Immature natural killer cell (primary cell): ENCODE measurements around the gene ZNF280A. TPM values are rescaled to one million over a fixed set of nuclear protein-coding genes. Genes with fewer than 3 reads are reported as not detected.

Experiments
- DNase-seq, 3 donors: peaks; one replicate each; pipeline ENCODE4 v3.0.0; 2022; ENCODE audit warnings: mixed read lengths in 1 of 3
- H3K27ac Mint-ChIP-seq, 6 donors: one replicate each; pipeline ENCODE4 v1.8.0; 2020; ENCODE audit warnings: mixed read lengths in 6 of 6, mild to moderate bottlenecking in 5 of 6, inconsistent platforms in 4 of 6, moderate library complexity in 3 of 6
- H3K27me3 Mint-ChIP-seq, 3 donors: one replicate each; pipeline ENCODE4 v1.8.0; 2020 to 2021; ENCODE audit warnings: low read depth in 3 of 3, mild to moderate bottlenecking in 3 of 3, mixed read lengths in 3 of 3, moderate library complexity in 3 of 3, inconsistent platforms in 1 of 3
- H3K36me3 Mint-ChIP-seq, 3 donors: one replicate each; pipeline ENCODE4 v1.8.0; 2020; ENCODE audit warnings: mixed read lengths in 3 of 3, inconsistent platforms in 2 of 3, mild to moderate bottlenecking in 2 of 3
- H3K4me1 Mint-ChIP-seq, 2 donors: one replicate each; pipeline ENCODE4 v1.8.0; 2020; ENCODE audit warnings: inconsistent platforms in 2 of 2, mild to moderate bottlenecking in 2 of 2, mixed read lengths in 2 of 2, moderate library complexity in 1 of 2
- H3K4me3 Mint-ChIP-seq, 5 donors: one replicate each; pipeline ENCODE4 v1.8.0; 2020; ENCODE audit warnings: mild to moderate bottlenecking in 5 of 5, mixed read lengths in 5 of 5, inconsistent platforms in 3 of 5, moderate library complexity in 3 of 5
- H3K9me3 Mint-ChIP-seq, 6 donors: one replicate each; pipeline ENCODE4 v1.8.0; 2020; ENCODE audit warnings: mild to moderate bottlenecking in 6 of 6, mixed read lengths in 6 of 6, inconsistent platforms in 4 of 6, moderate library complexity in 3 of 6
- polyA plus RNA-seq, 3 donors: library from polyadenylated mRNA; unstranded; fragments of 300-500 nt; fragmentation: Illumina TruSeq; gene quantifications; one replicate each; pipeline ENCODE4 v1.2.3, GENCODE V29; 2021

The ZNF280A gene
- polyA plus RNA-seq, 3 donors from 2014 or later = not detected

DNA sequence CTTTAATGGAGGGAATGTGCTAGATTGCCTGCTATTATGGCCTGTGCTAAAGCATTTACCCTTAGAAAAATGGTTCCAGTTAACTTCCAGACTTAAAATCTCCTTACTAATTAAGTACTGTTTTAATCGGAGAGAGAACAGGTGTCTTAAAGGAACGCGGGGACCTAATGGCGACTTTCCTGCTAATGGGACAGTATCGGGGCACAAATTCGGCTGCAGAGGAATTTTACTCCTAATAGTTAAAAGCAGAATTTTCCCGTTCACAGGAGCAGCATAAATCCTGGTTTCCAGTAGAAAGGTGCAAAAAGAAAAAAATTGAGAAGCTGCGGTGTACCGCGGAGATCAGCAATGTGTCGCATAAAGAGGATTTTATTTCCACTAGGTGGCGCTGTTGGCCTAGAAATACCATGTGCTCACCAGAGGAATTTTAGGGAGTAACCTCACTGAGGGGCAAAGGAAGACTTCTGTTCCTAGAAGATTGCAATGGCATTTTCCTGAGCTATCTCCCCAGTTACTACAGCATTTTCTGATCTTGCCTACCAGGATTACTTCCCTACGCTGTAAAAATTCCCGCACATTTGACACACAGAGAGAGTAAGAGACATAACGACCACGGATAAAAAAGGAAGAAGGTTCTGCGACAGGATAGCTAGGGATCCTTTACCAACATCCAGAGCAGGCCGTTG lies 56.1 kb downstream of the ZNF280A start:
- peaks cover 11 to 35% (median 25%) of the 10 kb centered on the region in 6 donors for H3K9me3 Mint-ChIP-seq
- H3K4me1 Mint-ChIP-seq = no peaks in the 10 kb centered on the region
- peak; percentile 24 to 40 (median 32) for DNase-seq
- peaks cover 5 to 20% (median 15%) of the 10 kb centered on the region in 3 donors for H3K27me3 Mint-ChIP-seq
- no peak overlapping the region for H3K27ac Mint-ChIP-seq
- H3K36me3 Mint-ChIP-seq = peaks cover 1 to 5% (median 2%) of the 10 kb centered on the region in 3 donors
- no peak overlapping the region for H3K4me3 Mint-ChIP-seq

Other genes with a start within 250 kb of the ZNF280A start
- gene ZNF280B, start 11.5 kb downstream of the ZNF280A start, polyA plus RNA-seq = 1 to 10 TPM in 1 of 3 donors, under 1 TPM in 2; 0.18 to 1.1 (median 0.34) TPM
- gene PRAME, start 39.0 kb upstream of the ZNF280A start, polyA plus RNA-seq = not detected
- not detected for gene GGTLC2, start 124.3 kb upstream of the ZNF280A start, polyA plus RNA-seq